Stimulated activated CD8-positive, alpha-beta memory T cell treated with anti-CD3 and anti-CD28 coated beads, Interleukin-4, amount 100 ng/mL, for 4 hours (primary cell): ENCODE data around the gene CBY1.

Experiments
- DNase-seq, 2 donors: peaks; one replicate each; pipeline ENCODE4 v3.0.0-alpha.2; 2020; ENCODE audit warnings: low read depth in 2 of 2, low spot score in 1 of 2

Gene CBY1

DNA sequence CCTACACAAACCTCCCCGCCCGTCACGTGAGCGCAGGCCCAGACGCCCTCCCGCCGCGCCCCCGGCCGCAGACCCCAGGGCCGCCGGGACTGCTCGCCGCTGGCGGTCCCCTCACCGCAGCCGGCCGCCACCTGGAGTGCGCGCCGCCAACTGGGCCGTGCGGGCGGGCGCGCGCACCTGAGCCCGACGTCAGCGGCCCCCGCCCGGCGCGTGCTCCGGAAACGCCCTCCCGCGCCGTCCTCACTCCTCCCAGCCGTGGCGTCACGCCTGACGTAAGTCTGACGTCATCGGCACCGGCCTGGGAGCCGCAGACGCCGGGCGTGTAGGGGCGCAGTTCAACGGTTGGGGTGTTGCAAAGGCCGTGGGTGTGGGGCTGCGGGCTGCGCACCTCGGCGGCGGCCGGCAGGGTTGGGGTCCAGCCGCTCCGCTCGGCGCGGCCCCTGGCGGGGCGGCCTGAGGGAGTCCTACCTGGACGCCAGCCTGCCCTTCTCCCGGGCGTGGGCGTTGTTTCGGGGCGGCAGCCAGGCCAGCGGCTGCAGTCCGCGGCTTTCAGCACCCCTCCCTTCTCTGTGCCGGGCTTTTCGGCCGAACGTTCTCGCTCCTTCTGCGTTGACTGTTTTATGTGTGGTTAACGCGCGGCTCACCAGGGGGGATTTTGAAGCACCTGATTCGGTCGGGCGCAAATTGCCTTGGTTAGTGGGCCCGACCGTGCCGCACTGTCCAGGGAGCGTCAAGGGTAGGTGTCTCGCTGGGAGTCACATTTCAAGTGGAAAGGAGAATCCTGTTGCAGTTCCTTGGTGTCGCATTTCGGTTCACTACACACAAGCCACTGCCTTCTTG lies 44.6 kb downstream of the CBY1 start, which contains the start of gene JOSD1:
TSS of gene JOSD1 (minus strand) at position 155 of the 840 bp plus-strand sequence. CDS start 956 bp downstream, outside the sequence.
- peak; percentile 94 to 96 for DNase-seq

DNA sequence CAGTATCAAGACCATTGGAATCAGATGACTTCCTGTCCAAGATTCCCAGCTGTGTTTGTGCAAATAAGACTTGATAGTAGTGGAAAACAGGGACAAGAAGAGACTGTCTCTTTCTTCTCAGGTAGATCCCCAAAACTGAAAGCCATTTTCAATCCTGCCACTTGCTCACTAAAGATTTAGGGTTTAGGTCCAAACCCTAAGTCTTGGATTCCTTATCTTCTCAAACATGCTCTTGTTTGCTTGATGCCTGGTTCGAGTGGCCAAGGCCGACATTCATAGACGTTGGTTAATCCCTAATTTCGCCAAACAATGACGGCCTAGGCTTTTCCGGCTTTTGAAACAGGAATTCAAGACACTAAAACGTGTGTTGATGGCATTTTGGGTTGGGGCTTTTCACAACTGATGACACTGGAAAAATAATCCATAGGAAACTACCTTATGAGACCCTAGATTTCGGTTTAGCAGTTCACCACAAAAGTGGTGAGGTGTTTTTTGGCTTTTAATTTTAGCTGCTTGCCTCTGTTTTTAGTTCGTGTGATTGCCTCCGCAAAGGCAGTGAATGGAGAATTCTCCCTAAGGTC lies 48.3 kb downstream of the CBY1 start:
- no peak for DNase-seq

GRCh38 chr22:38705235-38706100 lies 49.0 kb downstream of the CBY1 start, which contains the start of gene GTPBP1:
Gene GTPBP1, plus strand, starts transcription at chr22:38705944. Its CDS starts 12 bp downstream, at chr22:38705956.
- DNase-seq = peak; percentile 90 to 92

DNA sequence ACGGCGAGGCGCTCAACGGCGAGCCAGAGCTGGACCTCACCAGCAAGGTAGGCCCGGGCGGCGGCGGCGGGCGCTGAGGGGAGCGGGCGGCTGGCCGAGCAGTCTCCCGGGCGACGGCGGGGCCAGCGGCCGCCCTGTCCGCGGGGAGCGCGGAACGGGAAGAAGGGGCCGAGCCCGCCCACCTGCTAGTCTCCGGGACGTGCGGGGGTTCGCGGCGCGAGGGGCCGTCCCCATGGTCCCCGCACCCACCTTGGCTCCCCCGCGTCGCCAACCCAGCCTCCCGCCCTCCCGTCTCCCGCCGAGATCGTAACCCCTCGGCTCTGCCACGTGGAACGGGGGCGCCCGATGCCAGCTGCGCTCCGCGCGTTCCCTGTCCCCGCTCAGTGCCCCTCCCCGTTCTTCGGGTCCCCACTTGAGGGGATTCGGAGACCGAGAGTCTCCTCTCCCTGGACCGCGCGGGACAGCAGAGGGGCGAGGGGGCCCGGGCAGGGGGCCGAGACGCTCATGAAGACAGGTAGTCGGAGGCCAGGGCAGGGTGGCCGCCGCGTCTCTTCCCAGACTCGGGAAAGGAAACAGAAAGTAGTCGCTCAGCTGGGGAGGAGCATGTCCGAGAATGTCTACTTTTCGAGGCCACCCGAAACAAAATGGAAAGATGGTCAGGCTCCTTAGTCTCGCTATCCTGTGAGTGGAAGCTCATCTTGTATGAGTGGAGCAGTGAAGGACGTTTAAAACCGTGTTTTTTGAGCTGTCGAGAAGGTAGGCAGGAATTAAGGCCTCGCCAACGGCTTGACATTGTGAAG lies 49.9 kb downstream of the CBY1 start:
- DNase-seq = peak in 1 of 2 donors; percentile 23

DNA sequence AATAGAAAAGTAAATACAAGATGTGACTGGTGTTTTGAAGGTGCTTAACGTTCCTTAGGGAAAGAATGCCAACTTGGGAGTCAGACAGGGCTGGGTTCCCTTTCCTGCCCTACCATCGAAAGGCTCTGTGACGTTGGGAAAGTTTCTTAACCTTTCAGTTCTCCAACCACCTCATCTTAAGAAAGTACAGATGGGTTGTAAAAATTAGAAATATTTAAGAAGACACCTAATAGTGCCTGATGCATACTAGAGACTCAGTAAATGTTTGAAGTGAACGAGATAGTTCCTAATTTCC lies 50.4 kb downstream of the CBY1 start:
- DNase-seq = no peak

DNA sequence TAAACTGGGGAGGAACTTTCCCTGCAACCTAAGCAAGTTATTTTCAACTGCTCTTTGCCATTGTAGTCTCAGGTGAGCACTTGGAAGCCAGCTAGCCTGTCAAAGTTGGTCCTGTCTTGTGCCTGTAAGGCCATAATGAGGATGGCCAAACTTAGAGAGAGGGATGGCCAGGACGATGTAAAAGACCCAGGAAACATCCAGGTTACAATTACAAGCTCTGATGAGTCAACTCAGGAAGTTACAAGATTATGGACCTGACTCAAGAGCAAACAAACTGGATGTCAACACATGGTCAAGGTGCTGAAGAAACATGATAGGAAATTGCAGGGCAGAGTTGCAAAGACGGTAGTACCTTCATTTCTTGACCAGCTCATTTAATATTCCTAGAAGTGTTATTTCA lies 50.9 kb downstream of the CBY1 start:
- no peak for DNase-seq

- no peak for DNase-seq
Measured at GRCh38 chr22:38707984-38708383, 51.5 kb downstream of the CBY1 start.

- no peak for DNase-seq
Measured at GRCh38 chr22:38709306-38709705, 52.9 kb downstream of the CBY1 start.

DNA sequence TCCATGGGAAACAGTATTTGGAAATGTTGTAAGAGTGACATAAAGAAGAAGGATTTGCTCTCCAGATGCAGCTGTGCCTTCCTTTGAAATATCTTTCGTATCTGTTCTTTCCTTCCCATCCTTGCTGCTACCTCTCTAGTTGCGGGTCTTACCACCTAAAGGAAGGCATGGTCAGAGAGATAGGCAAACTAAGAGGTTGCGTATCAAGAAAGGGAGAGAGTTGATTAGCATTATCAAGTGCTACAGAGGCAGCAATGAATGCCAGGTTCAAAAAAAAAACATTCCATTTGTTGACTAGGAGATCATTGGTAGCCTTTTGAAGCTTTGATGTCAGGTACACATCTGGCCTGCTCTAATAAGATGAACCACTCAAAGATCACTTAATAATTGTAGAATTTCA lies 53.9 kb downstream of the CBY1 start:
- no peak for DNase-seq

GRCh38 chr22:38710866-38711265 lies 54.4 kb downstream of the CBY1 start:
- no peak for DNase-seq

GRCh38 chr22:38712486-38713207 lies 56.2 kb downstream of the CBY1 start:
- DNase-seq = no peak

DNA sequence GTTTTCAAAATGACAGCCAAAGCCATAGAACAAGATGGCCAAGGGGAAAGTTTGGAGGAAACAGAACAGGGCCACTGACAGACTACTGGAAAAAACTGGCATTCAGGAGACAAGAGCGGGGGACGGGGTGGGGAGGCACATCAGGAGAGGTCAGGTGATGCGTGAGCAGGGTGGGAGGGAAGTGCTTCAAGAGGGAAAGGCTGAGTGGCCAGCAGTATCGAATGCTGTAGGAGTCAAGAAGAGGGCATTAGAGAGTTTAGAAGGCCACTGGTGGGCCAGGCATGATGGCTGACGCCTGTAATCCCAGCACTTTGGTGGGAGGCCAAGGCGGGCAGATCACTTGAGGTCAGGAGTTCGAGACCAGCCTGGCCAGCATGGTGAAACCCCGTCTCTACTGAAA lies 57.5 kb downstream of the CBY1 start:
- no peak for DNase-seq

DNA sequence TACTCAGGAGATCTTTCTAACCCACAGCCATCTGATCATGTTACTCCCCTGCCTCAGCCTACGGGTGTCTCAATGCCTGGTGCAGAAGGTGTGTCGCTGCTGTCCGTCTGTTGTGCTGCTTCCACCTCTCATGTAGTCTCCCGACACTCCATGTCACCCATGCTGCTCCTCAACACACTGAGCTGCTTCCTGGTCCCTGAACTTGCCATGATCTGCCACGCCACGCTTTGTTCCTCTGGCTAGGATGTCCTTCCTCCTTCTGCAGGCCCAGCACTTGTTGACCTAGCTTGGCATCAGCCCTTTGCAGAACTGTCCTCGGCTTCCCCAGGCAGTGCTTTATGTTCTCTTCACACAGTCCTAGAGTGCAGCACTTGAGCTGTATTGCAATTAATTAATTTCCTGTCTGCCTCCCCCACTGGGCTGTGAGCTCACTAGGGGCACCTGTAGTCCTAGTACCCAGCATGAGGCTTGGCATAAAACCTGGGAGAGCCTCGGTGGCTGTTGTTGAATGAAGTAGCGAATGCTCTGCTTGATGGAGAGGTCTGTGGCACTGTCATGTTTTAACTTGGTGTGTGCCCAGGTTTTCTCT lies 58.8 kb downstream of the CBY1 start:
- no peak for DNase-seq

DNA sequence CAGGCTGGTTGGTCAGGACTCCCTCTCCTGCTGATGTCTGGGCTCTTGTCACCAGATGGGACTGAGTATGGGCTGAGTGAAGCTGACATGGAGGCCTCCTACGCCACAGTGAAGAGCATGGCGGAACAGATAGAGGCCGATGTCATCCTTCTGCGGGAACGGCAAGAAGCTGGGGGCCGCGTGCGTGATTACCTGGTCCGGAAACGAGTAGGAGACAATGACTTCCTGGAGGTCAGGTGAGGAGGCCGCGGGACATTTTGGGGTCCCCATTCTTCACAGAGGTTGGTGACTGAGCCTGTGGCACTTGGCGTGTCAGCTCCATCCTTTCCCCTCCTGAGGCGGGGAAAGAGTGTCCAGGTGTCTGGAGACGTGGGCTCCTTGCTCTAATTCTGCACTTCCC lies 59.4 kb downstream of the CBY1 start:
- no peak for DNase-seq

- DNase-seq = no peak
Measured at GRCh38 chr22:38716271-38716670, 59.8 kb downstream of the CBY1 start.

DNA sequence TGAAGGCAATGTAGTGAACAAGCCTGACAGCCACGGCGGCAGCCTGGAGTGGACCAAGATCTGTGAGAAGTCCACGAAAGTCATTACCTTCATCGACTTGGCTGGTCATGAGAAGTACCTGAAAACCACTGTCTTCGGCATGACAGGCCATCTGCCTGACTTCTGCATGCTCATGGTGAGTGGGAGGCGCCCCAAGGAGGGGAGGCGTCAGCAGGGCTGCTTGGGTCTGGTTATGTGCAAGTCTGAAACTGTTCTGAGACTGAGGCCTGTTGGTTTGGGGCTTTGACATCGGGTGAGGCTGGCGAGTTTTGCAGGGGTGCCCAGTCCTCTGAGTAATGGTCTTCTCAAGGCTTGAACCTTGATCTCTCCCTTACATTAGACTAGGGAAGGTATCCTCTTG lies 60.4 kb downstream of the CBY1 start:
- DNase-seq = no peak

DNA sequence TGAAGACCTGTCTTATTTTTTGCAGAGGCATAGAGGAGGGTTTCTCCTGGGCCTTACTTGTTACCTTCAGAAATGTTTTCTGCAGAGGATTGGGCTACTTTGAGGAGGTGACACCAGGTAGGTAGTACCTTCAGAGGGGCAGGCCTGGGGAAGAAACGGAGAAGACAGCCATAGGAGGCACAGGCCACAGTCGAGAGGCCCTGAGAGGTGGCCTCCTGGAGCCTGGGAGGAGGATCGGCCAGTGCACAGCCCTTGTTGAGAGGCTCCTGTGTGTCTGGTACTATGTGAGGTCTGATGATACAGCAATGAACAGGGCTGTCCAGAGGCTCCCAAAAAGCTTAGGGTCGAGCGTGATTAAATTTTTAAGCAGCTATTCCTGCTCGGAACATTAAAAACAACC lies 60.8 kb downstream of the CBY1 start:
- DNase-seq = no peak

- no peak for DNase-seq
Measured at GRCh38 chr22:38718414-38718813, 62.0 kb downstream of the CBY1 start.

- no peak for DNase-seq
Measured at GRCh38 chr22:38719196-38719595, 62.8 kb downstream of the CBY1 start.

GRCh38 chr22:38720350-38720749 lies 63.9 kb downstream of the CBY1 start:
- no peak for DNase-seq
